Liver (tissue), 9 donors: Measurements from ENCODE around the gene PIEZO2. TPM values are rescaled to one million over a fixed set of nuclear protein-coding genes. Genes with fewer than 3 reads are reported as not detected.
A peak's percentile ranks its signal among the peaks of the same experiment; 100 is the strongest.

Experiments used
- DNase-seq: peaks from one replicate; pipeline ENCODE4 v3.0.0-alpha.2; 2017; ENCODE audit warnings: low spot score
- H3K27ac ChIP-seq, 2 donors: one replicate each; pipeline ENCODE4 v1.7.0; 2013; ENCODE audit warnings: inconsistent platforms in 2 of 2, low read length in 2 of 2, control low read depth in 1 of 2, low read depth in 1 of 2, mild to moderate bottlenecking in 1 of 2
- H3K27me3 ChIP-seq, 4 donors: one replicate each; pipeline versions ENCODE4 v1.6.1 to v1.7.0; 2013; ENCODE audit warnings: low read length in 3 of 4, inconsistent platforms in 1 of 4, mild to moderate bottlenecking in 1 of 4, moderate library complexity in 1 of 4; ENCODE audit not compliant: control insufficient read depth in 4 of 4, insufficient read depth in 4 of 4
- H3K36me3 ChIP-seq, 4 donors: one replicate each; pipeline versions ENCODE4 v1.6.1 to v1.7.0; 2013; ENCODE audit warnings: low read length in 3 of 4, mild to moderate bottlenecking in 3 of 4, low read depth in 1 of 4, moderate library complexity in 1 of 4; ENCODE audit not compliant: control insufficient read depth in 4 of 4, insufficient read depth in 3 of 4
- H3K4me1 ChIP-seq, 4 donors: one replicate each; pipeline versions ENCODE4 v1.6.1 to v1.7.0; 2013; ENCODE audit warnings: low read length in 3 of 4, mild to moderate bottlenecking in 3 of 4, moderate library complexity in 1 of 4; ENCODE audit not compliant: control insufficient read depth in 4 of 4, insufficient read depth in 4 of 4
- H3K4me3 ChIP-seq, 3 donors: one replicate each; pipeline versions ENCODE4 v1.6.1 to v1.7.0; 2013; ENCODE audit warnings: low read length in 3 of 3, control low read depth in 1 of 3, low read depth in 1 of 3, mild to moderate bottlenecking in 1 of 3
- H3K9ac ChIP-seq, 2 donors: one replicate each; pipeline ENCODE4 v1.7.0; 2013; ENCODE audit warnings: low read length in 2 of 2, mild to moderate bottlenecking in 2 of 2, moderate library complexity in 2 of 2, control low read depth in 1 of 2, low read depth in 1 of 2
- H3K9me3 ChIP-seq, 4 donors: one replicate each; pipeline versions ENCODE4 v1.6.1 to v1.7.0; 2013; ENCODE audit warnings: low read length in 3 of 4; ENCODE audit not compliant: control insufficient read depth in 4 of 4
- ATF3 ChIP-seq: IDR thresholded peaks from 2 replicates; pipeline ENCODE4 v1.6.1; 2016; ENCODE audit warnings: antibody characterized with exemption
- CTCF ChIP-seq: fragments of 150-350 bp; IDR thresholded peaks from 2 replicates; pipeline ENCODE4 v1.5.1; 2017; ENCODE audit warnings: improper control_type of control experiment, low read depth, low read length; ENCODE audit not compliant: missing input control
- EGR1 ChIP-seq, 2 donors: IDR thresholded peaks; 2 replicates each; pipeline ENCODE4 v1.6.1; 2016 to 2018; ENCODE audit warnings: antibody characterized with exemption in 2 of 2, low read depth in 2 of 2
- FOXA1 ChIP-seq: IDR thresholded peaks from 2 replicates; pipeline ENCODE4 v1.6.1; 2016; ENCODE audit warnings: antibody characterized with exemption
- FOXA2 ChIP-seq: IDR thresholded peaks from 2 replicates; pipeline ENCODE4 v1.6.1; 2016; ENCODE audit warnings: antibody characterized with exemption
- GABPA ChIP-seq, 2 donors: IDR thresholded peaks in 1 of 2; conservative IDR thresholded peaks in 1 of 2; 2 replicates each; pipeline ENCODE4 v1.6.1; 2016; ENCODE audit warnings: antibody characterized with exemption in 2 of 2, mild to moderate bottlenecking in 1 of 2, moderate library complexity in 1 of 2
- HNF4A ChIP-seq, 2 donors: conservative IDR thresholded peaks; 2 replicates each; pipeline ENCODE4 v1.6.1; 2016; ENCODE audit warnings: antibody characterized with exemption in 2 of 2, mild to moderate bottlenecking in 2 of 2
- HNF4G ChIP-seq: IDR thresholded peaks from 2 replicates; pipeline ENCODE4 v1.6.1; 2016; ENCODE audit warnings: antibody characterized with exemption
- JUND ChIP-seq, 2 donors: IDR thresholded peaks; 2 replicates each; pipeline ENCODE4 v1.6.1; 2016; ENCODE audit warnings: antibody characterized with exemption in 2 of 2
- MAX ChIP-seq: IDR thresholded peaks from 2 replicates; pipeline ENCODE4 v1.6.1; 2016; ENCODE audit warnings: antibody characterized with exemption
- NR2F2 ChIP-seq: IDR thresholded peaks from 2 replicates; pipeline ENCODE4 v1.6.1; 2016; ENCODE audit warnings: antibody characterized with exemption
- RAD21 ChIP-seq, 2 donors: IDR thresholded peaks; 2 replicates each; pipeline ENCODE4 v1.6.1; 2016; ENCODE audit warnings: antibody characterized with exemption in 2 of 2, mild to moderate bottlenecking in 2 of 2
- REST ChIP-seq: IDR thresholded peaks from 2 replicates; pipeline ENCODE4 v1.6.1; 2016; ENCODE audit warnings: antibody characterized with exemption, mild to moderate bottlenecking
- SP1 ChIP-seq: IDR thresholded peaks from 2 replicates; pipeline ENCODE4 v1.6.1; 2018; ENCODE audit warnings: antibody characterized with exemption, mild to moderate bottlenecking
- TAF1 ChIP-seq: conservative IDR thresholded peaks from 2 replicates; pipeline ENCODE4 v1.6.1; 2016; ENCODE audit warnings: antibody characterized with exemption, mild to moderate bottlenecking
- YY1 ChIP-seq: IDR thresholded peaks from 2 replicates; pipeline ENCODE4 v1.6.1; 2016; ENCODE audit warnings: antibody characterized with exemption, mild to moderate bottlenecking
- ZBTB33 ChIP-seq: IDR thresholded peaks from 2 replicates; pipeline ENCODE4 v1.6.1; 2016; ENCODE audit warnings: antibody characterized with exemption
- WGBS: extraction: QIAGEN DNeasy Blood & Tissue Kit; methylation state at CpG from one replicate; pipeline ENCODE4 v1.1.7; 2013; 5-methylcytosine and 5-hydroxymethylcytosine counted together
- polyA plus RNA-seq, 2 donors: library from polyadenylated mRNA; stranded (reverse) in 1 of 2; unstranded in 1 of 2; fragments of 200-250 nt in 1 of 2; fragments of >200 nt in 1 of 2; fragmentation: Nextera tagmentation in 1 of 2; extraction: Ambion mirVana in 1 of 2; gene quantifications; one replicate each; pipeline versions ENCODE4 v1.2.1 to v1.2.3, GENCODE V29; 2013 to 2015
- total RNA-seq, 2 donors: library from RNA; depleted of rRNA; stranded (reverse); fragments of >200 nt; gene quantifications; one replicate each; pipeline ENCODE4 v1.2.3, GENCODE V29; 2014
- donor health status: healthy.
- donor health status: healthy.
- donor health status: healthy.
- donor health status: healthy.
- donor health status: healthy.

PIEZO2 gene
- total and polyA plus RNA-seq, 4 donors: 1.1 to 12.3 (median 4.8) TPM

- peak overlapping the region in 1 of 3 donors; percentile 44 for H3K4me3 ChIP-seq
- no peaks in the 10 kb centered on the region for H3K27me3 ChIP-seq
- H3K36me3 ChIP-seq: no peaks in the 10 kb centered on the region
- H3K9me3 ChIP-seq: peaks cover 5 to 12% (median 10%) of the 10 kb centered on the region in 4 donors
- no peaks in the 10 kb centered on the region for H3K4me1 ChIP-seq
- no peak overlapping the region for H3K9ac ChIP-seq
- TF ChIP-seq FOXA1: no peak
- no peak for TF ChIP-seq ATF3
- TF ChIP-seq HNF4G: no peak
- no peak for TF ChIP-seq YY1
- no peak for TF ChIP-seq EGR1 (IDR thresholded peaks at IDR 0.05; ENCODE audit: low read depth in 2 of 2)
- no peak for TF ChIP-seq CTCF
- TF ChIP-seq MAX: no peak
- no peak for TF ChIP-seq TAF1
- no peak for TF ChIP-seq GABPA (IDR thresholded peaks at IDR 0.05 in 1 of 2, conservative IDR thresholded peaks at IDR 0.05 in 1 of 2)
- no peak for TF ChIP-seq ZBTB33
- TF ChIP-seq SP1: no peak
- TF ChIP-seq RAD21 (IDR thresholded peaks at IDR 0.05): no peak
- TF ChIP-seq FOXA2: no peak
- TF ChIP-seq NR2F2: no peak
- no peak for TF ChIP-seq JUND (IDR thresholded peaks at IDR 0.05)
- no peak for TF ChIP-seq HNF4A (conservative IDR thresholded peaks at IDR 0.05)
- TF ChIP-seq REST: no peak
- DNase-seq: no peak
- no peak overlapping the region for H3K27ac ChIP-seq
These were observed 203.3 kb downstream of the PIEZO2 start for GRCh38 chr18:10946058-10946457.

GRCh38 chr18:10942998-10943397 lies 206.4 kb downstream of the PIEZO2 start:
- Histone ChIP-seq H3K4me1 (no peaks in the 10 kb centered on the region), H3K27me3 (no peaks in the 10 kb centered on the region), H3K27ac (no peak overlapping the region), H3K9me3 (peaks cover 5 to 12% (median 10%) of the 10 kb centered on the region in 4 donors), H3K4me3 (no peak overlapping the region), H3K9ac (no peak overlapping the region), H3K36me3 (no peaks in the 10 kb centered on the region)
- 85% methylated on average over 4 of the region's 4 CpGs for WGBS
- no peak for DNase-seq
- no peak for TF ChIP-seq ZBTB33
- no peak for TF ChIP-seq JUND (IDR thresholded peaks at IDR 0.05)
- TF ChIP-seq EGR1 (IDR thresholded peaks at IDR 0.05; ENCODE audit: low read depth in 2 of 2): no peak
